HG03196 (cell line): Measurements from ENCODE around the gene SLC23A2.
"Not testable (repeated sequence)": the region's sequence is repeated elsewhere in the genome, so short reads cannot be mapped to it uniquely, and the experiment has no call there.

Experiments
- ATAC-seq: cut with Tn5 transposase; IDR thresholded peaks from one replicate; pipeline ENCODE4 v1.9.1; 2021; ENCODE audit not compliant: unreplicated experiment

The SLC23A2 gene

DNA sequence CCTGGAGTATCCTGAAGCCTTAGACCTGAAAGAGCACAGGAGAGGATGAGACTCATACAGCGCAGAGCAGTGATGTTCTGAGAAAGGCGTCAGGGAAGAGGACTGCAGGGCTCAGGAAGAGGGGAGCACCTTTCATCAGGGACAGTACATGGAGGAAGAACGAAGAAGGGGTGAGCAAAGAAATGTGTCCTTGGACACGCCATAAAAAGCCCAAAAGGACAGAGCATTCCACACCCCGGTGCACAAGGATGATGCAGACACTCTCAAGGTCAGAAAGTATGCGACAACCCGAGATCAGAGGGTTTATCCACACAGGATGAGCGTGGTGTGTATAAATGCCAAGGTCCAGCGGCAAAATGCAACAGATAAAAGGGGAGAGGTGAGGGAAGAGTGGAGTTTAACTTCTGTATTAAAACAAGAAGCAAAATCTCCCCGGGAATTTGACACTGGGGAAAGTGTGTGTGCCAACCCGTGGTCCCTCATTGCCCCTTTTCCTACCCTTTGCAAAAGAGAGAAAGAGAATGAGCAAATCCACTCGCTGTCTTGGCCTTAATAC is 64.4 kb downstream of the SLC23A2 start:
- ATAC-seq = no peak

DNA sequence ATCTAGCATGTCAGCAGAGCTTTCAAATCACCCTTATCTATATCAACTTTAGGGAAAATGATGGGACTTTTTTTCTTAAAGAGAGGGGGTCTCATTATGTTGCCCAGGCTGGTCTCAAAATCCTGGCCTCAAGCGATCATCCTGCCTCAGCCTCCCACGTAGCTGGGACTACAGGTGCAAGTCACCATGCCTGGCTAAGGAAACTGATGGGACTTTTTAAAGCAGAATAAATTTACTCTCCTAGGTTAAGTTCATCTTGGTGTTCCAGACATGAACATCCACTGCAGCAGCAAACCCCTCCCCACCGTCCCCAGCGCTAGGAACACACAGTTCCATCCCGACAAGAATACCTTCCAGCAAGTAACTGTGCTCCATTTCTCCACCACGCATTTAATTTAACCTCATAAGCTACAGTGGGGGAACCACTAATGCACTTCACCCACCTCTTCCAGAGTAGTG is 64.9 kb downstream of the SLC23A2 start:
- ATAC-seq = no peak

DNA sequence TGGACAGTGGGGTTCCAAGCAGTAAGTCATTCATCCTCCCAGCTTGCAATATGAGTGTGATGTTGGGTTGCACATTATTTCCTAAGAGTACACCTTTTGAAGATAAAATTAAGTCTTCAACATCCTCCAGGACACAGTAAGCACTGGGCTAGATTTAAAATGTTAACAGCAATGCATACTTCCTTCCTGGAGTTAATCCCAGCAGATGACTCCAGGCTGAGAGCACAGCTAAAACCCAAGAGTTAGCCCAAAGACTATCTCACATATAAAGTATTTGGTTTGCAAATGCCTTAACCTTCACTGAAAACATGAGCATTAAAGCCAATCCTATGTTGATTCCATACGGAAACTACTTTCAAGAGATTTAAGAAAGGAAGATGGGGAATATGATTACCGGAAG is 69.2 kb downstream of the SLC23A2 start:
- no peak for ATAC-seq

DNA sequence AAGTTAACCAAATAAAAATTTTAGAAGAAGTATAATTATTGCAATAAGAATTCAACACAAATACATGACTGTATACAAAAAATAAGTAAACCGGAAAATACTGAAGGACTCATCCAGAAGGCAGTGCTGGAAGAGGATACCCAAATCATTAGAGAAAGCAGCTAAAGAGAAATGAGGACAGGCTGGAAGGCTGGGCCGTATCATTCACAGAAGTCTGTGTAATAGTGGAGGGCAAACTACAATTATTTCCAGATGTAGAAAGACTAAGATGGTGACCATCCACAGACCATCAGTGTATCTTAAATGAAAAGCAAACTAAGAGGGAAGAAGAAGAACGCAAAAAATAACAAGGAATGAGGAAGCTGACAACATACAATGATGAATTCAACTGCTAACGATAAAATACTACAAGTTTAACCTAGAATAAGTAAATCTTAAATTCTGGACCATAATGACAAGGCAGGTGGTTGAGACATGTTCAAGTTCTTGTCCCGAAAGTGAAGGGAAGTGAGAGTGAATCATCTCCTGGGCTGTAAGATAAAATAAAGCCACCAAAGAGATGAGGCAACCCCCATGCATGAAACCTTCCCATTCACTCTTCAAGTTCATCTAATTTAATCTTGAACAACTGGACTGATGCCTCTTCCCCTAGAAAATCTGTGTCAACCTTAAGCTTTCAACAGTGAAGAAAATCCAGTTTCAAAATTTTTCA is 71.5 kb downstream of the SLC23A2 start:
- ATAC-seq = no peak

DNA sequence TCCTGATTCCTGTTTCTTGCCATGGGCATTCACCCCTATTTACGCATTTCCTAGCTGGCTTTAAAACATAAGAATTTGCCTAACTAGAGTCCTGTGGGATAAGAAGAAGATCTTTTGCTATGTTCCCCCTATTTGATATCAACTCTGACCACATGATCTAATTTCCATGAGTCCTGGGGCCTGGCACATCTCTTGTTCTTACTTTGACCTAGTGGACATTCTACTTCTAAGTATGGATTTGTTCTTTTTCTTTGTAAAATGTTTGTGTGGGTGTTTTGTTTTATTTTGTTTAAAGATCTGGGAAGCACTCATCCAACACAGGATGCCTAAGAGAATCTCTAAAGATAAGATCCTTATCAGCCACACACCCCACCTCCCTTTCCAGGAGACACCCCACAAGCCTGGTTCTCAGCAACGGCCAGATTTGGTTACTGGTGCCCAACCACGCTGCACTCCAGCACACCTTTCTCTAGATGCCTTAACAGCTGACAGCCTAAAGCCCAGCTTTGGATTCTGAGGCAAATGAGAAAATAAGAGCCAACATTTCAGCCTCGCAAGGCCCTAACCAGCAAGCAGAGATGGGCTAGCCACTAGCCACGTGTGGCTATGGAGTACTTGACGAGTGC is 74.7 kb downstream of the SLC23A2 start:
- no peak for ATAC-seq

DNA sequence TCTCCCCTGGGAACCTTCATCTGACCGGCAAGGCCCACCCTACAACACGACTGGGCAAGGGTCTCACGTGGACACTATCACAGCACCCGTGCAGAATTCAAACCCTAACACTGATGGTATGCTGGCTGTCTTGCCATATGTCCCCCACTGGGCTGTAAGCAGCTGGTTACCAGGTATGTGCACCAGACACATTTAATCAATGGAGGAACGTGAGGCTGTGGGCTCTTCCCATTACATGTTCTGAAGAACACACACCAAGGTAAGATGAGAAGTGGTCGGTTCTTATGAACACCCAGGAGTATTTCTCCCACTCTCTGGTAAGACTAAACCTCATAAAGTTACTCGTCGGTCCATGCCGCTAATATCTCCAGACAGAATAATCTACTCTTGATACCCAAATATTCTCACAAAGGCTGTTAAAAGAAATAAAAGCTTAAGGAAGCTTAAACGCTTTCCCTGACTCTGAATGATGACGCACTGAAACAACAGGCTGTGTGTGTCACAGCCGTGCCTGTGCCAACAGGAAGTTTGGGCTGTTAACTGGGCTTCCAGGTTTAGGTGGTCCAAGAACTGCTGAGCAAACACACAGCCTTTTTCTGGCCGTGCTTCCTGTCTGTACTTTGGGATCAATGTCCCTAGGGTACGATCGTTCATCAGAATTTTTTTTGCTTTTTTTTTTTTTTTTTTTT is 75.3 kb downstream of the SLC23A2 start:
- ATAC-seq = no peak

DNA sequence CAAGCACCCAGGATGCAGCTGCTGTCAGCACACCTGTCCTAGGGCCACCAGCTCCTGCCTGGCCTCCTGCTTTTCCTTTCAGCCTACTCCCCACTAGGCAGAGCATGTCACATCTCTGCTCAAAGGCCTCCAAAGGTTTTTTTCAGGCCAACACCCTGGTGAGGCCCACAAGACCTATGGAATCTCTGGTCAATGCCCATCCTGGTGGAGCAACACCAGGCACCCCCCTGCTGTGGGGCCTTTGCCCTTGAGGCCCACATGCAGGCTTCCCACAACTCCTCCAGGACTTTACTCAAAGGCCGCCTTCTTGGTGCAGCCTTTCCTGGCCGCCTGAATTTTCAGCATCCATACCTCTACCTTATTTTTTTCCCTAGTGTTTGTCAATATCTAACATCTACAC is 76.9 kb downstream of the SLC23A2 start:
- no peak for ATAC-seq

DNA sequence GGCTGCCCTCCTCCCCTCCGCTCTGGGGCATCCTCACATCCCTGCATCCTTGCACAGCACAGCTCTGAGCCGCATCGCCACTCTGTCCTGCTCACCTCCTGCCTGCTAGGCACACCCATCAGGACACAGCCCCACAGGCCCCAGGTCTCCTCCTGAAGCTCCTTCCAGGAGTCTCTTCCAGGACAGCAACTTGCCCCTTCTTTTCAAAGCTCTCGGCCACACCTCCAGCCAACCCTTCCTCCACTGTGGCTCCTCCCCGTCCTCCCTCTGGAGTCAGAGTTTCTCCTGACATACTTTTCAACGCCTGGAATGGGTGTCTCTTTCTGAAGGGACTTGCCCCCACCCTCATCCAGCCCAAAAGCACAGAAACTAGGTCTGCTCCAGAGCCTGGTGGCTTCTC is 77.3 kb downstream of the SLC23A2 start:
- no peak for ATAC-seq

DNA sequence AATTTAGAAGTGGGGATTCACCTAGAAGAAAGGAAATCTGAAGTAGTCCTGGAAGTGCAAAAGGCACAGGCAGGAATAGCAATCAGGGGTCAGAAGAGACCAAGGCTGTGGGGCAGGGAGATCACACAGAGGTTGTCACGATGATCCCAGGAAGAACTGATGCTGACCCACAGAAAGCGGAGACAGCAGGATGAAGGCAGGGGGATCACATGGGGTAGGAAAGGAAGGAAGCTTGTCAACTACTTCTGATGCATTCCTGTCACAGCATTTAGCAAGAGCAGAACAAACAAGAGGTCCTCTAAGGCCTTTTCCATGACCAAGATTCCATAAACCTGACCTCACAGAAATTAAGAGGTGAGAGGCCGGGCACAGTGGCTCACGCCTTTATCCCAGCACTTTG is 79.1 kb downstream of the SLC23A2 start:
- ATAC-seq = no peak

DNA sequence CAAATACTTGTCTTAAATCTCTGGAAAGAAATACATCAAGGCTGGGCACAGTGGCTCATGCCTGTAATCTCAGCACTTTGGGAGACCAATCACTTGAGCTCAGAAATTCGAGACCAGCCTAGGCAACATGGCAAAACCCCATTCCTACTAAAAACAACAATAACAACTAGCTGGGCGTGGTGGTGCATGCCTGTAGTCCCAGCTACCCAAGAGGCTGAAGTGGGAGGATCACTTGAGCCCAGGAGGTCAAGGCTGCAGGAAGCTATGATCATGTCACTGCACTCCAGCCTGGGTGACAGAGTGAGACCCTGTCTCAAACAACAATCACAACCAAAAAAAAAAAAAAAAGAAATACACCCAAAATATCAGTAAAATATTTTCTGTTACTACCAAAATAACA is 80.0 kb downstream of the SLC23A2 start:
- ATAC-seq = not testable (repeated sequence)

DNA sequence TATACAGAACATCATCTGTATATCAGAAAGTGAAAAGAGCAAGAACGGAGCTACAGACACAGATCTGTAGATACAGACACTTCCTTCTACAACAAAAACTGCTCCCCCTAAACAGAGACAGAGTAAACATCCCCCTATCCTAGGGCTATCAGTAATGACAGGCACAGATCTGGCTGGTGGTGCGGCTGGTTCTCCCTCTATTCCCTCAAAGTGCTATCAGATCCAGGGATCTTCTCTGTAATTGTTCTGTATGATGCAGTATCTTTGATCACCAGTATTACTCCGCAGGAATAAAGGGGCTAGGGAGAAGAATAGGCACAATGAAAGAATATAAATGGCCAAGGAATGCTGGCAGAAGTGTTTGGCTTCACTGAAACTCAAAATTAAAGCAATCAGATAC is 80.7 kb downstream of the SLC23A2 start:
- no peak for ATAC-seq

DNA sequence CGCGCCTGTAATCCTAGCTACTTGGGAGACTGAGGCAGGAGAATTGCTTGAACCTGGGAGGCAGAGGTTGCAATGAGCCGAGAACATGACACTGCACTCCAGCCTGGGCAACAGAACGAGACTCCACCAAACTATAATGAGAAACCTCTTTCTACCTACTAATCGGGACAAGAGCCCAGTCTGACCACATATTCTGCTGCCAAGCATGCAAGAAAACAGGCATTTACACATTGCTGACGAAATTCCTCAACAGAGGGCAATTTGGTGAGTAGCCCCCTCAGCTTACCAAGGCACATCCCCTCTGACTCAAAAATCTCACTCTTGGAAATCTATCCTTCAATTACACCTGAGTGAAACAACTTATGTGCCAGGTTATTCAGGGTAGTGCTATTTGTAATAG is 81.2 kb downstream of the SLC23A2 start:
- ATAC-seq = no peak

DNA sequence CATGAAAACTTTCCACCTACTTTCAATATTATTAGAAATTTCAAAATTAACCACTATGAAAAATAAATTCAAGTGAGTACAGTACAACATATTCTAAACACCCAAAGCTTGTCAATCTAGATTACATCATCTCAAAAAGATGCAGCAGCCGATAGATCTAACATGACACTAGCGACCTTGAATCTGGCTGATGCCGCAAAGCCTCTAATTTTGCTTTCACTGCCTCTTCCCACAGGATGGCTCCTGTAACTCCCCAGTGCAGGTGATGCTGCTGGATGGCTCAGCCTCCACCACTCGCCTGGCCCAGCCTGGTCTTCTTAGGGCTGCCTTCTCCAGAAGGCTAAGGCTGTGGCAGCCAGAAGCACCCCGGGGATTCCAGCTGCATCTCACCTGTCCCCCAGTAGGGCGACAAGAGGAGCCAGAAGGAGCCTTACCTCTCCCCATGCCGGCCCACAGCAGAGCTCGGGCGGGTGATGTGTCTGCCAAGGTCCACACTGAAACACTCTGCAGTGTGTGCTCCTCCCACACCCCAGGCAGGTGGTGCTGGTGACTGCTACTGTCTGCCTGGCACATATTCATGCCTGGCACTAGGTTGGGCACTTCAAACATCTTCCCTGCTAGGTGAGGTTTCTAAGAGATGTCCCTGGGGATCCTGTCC is 82.1 kb downstream of the SLC23A2 start:
- ATAC-seq = no peak

DNA sequence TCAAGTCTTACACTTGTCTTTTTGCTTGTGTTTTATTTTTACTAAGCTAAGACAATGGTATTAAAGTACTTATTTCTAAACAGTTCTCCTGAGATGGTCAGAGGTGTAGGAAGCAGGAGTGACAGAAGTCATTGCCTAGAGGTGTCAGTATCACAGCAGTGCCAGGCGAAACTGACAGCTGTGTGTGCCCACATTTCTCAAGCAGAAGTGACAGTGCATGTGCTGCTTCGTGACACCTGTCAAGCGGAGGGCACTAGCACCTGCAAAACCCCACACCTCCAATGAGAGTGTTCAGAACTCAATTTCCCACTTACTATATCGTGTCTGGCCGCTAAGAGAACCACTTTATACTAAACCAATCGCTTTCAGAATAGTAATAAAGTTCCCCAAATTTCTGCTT is 82.8 kb downstream of the SLC23A2 start:
- no peak for ATAC-seq

DNA sequence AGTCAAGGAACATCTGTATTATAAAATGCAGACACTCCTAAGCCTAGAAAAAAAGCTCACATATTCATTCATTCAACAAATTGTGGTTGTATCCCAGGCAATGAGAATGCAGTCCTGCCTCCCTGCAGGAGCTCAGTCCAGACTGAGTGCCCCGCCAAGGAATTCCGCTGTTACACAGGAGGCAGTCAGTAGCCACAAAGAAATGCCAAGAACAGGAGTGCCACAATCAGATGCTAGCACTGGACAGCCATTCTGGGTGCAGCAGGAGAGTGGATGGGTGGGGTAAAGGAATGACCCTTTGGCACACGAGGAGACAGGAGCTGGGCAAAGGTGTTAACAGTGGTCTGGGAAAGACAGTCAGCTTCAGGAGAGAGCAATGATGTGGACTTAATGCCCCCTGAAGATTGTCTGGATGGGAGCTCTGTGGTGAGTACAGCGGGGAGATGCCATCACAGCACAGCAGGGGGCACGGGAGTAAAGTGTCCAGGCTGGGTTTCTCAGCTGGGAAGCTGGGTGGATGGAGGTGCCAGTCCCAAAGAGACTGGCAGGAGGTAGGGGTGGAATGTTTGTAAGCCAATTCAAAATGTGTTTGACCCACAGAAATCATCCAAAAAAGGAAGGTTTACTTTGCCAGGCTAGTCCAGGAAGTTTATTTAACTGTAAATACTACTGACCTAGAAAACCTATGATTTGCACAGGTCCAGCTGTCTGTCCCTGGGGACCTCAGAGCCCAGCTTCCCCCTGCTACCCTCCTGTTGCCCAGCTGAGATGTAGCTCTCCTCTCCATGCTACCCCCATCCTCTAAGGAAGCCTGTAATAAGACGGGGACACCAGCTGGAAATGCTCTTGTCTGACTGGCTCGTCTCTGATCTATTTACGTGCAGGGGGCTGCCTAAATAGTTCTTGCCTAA is 84.1 kb downstream of the SLC23A2 start:
- no peak for ATAC-seq

DNA sequence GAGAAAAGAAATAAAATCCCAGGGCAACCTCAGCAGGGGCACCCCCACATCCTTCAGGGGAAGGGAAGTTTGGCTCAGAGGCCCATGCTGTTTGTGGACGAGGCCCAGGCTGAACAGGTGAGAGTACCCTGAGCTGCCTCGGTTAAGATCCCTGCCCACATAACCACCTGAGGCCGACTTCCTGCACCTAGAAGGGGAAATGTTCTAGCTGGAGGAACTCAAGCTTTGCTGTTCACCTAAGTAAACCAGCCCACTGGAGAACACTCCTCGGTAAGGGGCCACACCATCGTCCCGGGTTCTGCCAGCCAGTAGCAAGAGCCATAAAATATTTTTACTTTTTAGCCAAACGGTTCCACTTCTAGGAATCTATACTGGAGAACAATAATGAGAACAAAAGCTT is 88.2 kb downstream of the SLC23A2 start:
- ATAC-seq = no peak

DNA sequence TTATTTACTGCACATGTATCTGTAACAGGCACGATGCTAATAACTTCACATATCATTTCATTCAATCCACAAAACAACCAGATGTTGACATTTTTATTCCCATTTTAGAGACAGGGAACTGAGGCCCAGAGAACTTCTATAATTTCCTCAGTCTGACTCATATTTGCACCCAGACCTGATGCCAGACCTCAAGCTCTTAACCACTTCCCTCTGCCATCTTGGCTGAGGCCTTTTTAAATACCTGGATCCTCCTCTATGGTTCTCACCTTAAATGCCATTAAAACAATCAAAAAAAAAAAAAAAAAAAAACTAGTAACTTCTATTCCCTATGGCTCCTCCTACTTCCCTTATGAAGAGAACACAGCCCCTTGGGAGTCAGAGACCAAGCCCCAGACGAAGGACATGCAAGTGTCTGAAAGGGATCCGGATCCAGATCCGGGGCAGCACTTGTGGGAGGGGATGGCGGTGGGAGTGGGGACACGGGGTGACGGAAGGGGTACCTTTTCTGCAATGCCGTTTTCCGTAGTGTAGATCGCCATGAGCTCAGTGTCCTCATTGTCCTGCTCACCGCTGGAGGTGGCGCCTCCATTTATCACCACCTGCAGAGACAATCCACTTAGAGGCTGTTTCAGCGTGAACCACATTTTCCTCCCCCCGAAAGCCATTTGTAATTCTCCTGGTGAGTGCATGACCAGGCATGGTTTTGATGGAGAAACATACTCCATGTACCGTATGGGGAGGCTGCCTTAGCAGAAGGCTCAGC is 88.7 kb downstream of the SLC23A2 start:
- ATAC-seq = no peak

DNA sequence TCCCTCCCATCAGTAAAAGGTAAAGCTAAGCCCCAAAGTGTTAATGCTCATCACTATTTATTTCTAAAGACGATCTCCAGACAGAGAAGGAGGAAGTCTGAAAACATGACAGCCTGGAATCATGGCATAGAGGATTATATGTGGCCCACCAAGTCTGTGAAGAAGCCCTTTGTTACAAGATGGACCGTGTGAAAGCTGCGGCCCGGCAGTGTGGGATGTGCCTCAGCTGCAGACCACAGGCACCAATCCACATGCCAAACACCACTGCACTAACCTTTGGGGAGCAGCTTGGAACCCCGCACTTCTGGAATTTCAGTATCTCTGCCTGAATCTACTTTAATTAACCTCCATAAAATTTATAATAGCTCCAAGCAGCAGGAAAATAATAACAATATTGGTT is 90.4 kb downstream of the SLC23A2 start:
- ATAC-seq = no peak

DNA sequence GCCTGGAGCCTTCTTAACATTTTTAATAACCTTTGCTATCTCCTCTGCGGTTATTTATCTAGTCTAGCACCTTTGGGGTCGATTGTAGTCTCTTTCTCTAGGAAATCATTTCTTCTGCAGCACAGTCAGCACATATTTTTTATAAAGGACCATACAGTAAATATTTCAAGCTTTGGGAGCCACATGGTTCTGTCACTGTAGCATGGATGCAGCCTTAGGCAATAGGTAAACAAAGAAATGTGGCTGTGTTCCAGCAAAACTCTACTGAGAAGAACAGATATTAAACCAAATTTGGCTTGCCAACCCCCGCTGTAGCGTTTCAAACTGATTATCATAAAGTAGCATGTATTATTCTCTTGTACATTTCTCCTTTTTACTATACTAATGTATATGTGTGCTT is 95.7 kb downstream of the SLC23A2 start:
- ATAC-seq = no peak

DNA sequence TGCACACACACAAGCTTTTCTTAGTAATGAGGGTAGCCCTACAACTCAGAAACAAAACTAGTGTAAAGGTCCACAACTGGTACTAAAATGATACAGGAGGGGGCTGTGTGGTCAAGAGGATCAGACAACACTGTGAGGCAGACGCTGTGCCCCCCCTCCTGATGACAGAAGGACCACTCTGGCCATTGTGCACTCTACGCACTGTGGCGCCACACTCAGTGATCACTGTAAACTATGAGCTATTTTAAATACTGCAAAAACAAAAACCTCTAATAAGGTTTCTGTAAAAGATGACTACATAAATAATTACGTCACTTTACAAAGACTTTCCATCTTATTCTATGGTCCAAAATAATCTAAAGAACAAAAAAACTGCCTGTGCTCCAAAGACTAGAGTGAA is 96.1 kb downstream of the SLC23A2 start:
- no peak for ATAC-seq
